ENCODE measurements around the gene PKNOX2. TPM values are rescaled to one million over a fixed set of nuclear protein-coding genes. Genes with fewer than 3 reads are reported as not detected.

Gene PKNOX2
- total and polyA plus RNA-seq, 2 of the 8 experiments (the other 6 are each of a cell fraction or from before 2014, with no cell fraction given), result 2.0 TPM

DNA sequence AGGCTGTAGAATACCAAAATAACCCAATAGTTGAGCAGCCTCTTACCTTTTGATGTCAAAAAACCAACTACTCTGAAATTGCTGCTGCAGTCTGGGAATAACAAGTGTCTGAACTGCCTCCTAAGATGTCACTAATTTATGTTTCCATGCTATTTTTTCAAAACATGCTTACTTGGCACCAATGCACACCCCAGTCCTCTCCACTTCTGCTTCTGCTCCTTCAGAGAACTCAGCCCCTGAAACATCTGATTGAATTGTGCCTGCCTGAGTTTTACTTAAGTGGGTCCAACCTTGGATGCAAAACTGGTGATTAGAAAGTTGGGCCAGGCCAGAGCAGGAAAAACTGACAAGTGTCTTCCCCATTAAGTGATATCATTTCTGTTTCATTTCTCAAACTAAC is 28.6 kb upstream of the PKNOX2 start (continued):
- TF ChIP-seq EZH2 (IDR thresholded peaks at IDR 0.05; ENCODE audit: low read depth, low read length, severe bottlenecking), result no peak

Data from H1 (cell line).